PC-3 (cell line): Measurements from ENCODE around the gene LZTFL1. TPM values are rescaled to one million over a fixed set of nuclear protein-coding genes. Genes with fewer than 3 reads are reported as not detected.

Source experiments
- ATAC-seq: fragments of 200-7000 bp; cut with Tn5 transposase; 2 replicates; pipeline ENCODE4 v1.9.1; 2020; ENCODE audit warnings: mild to moderate bottlenecking, moderate library complexity
- BruUV-seq: library from RNA; stranded (reverse); fragments of 400-500 nt; replicated peaks from 2 replicates; lab custom pipeline; 2021; lab: Mats Ljungman, UMichigan
- CTCF ChIA-PET: fragments of 300-600 bp; sonication (Branson Sonifier 250); formaldehyde crosslinking; loops from one replicate; lab custom pipeline; 2022; ENCODE audit warnings: antibody characterized with exemption; lab: Charles Lee
- POLR2A ChIA-PET: fragments of 300-600 bp; sonication (Branson Sonifier 250); formaldehyde crosslinking; loops from one replicate; lab custom pipeline; 2022; ENCODE audit warnings: antibody characterized with exemption; ENCODE audit not compliant: unreplicated experiment; lab: Charles Lee
- DNase-seq: peaks from one replicate; pipeline ENCODE4 v3.0.0-alpha.2; 2015
- H2AFZ ChIP-seq: fragments of 300-600 bp; sonication (generic); 2 replicates; pipeline ENCODE4 v1.6.0; 2016; ENCODE audit warnings: antibody characterized with exemption, low read length
- H3F3A ChIP-seq: fragments of 300-600 bp; sonication (generic); one replicate; pipeline ENCODE4 v1.6.0; 2017; ENCODE audit warnings: antibody characterized with exemption, low read length, control low read depth, mild to moderate bottlenecking; ENCODE audit not compliant: unreplicated experiment
- H3K27ac ChIP-seq: fragments of 300-600 bp; sonication (generic); 2 replicates; pipeline ENCODE4 v1.5.1; 2016; ENCODE audit warnings: mild to moderate bottlenecking, low read length
- H3K27me3 ChIP-seq: fragments of 300-600 bp; sonication (generic); 2 replicates; pipeline ENCODE4 v1.6.1; 2016; ENCODE audit warnings: low read length, mixed read lengths
- H3K36me3 ChIP-seq: fragments of 300-600 bp; sonication (generic); 2 replicates; pipeline ENCODE4 v1.6.1; 2016; ENCODE audit warnings: low read depth, mixed run types, low read length, mixed read lengths
- H3K4me1 ChIP-seq: fragments of 300-600 bp; sonication (generic); 2 replicates; pipeline ENCODE4 v1.5.1; 2016; ENCODE audit warnings: low read length; ENCODE audit not compliant: insufficient read depth
- H3K4me2 ChIP-seq: fragments of 300-600 bp; sonication (generic); 2 replicates; pipeline ENCODE4 v1.6.0; 2016; ENCODE audit warnings: low read length
- H3K4me3 ChIP-seq: fragments of 300-600 bp; sonication (generic); 2 replicates; pipeline ENCODE4 v1.5.1; 2016; ENCODE audit warnings: mild to moderate bottlenecking, low read length, mixed read lengths
- H3K79me2 ChIP-seq: fragments of 300-600 bp; sonication (generic); 2 replicates; pipeline ENCODE4 v1.6.1; 2017; ENCODE audit warnings: low read length, mixed read lengths
- H3K9ac ChIP-seq: fragments of 300-600 bp; sonication (generic); 2 replicates; pipeline ENCODE4 v1.6.0; 2016; ENCODE audit warnings: mild to moderate bottlenecking, low read length
- H3K9me2 ChIP-seq: fragments of 300-600 bp; sonication (generic); replicated peaks from 2 replicates; pipeline ENCODE4 v1.6.1; 2016; ENCODE audit warnings: mixed run types, low read length, mixed read lengths
- H3K9me3 ChIP-seq: fragments of 300-600 bp; sonication (generic); 2 replicates; pipeline ENCODE4 v1.6.1; 2016; ENCODE audit warnings: low read length, mixed read lengths
- H4K20me1 ChIP-seq: fragments of 300-600 bp; sonication (generic); 2 replicates; pipeline ENCODE4 v1.6.1; 2016; ENCODE audit warnings: low read length, mixed read lengths
- EZH2 ChIP-seq: fragments of 300-600 bp; sonication (generic); IDR thresholded peaks from one replicate; pipeline ENCODE4 v1.6.1; 2017; ENCODE audit warnings: antibody characterized with exemption, mild to moderate bottlenecking, low read length; ENCODE audit not compliant: unreplicated experiment
- EZH2phosphoT487 ChIP-seq: fragments of 300-600 bp; sonication (generic); IDR thresholded peaks from 2 replicates; pipeline ENCODE4 v1.6.1; 2018; ENCODE audit warnings: mild to moderate bottlenecking, antibody characterized with exemption, low read length, borderline replicate concordance
- intact Hi-C: fragments of 100-400 bp; cut with micrococcal nuclease; formaldehyde crosslinking; loops from 2 replicates; pipeline ENCODE4 v1.9.0; 2023
- total RNA-seq: library from RNA; depleted of rRNA; stranded (reverse); fragments of >200 nt; gene quantifications from 2 replicates; pipeline ENCODE4 v1.2.3, GENCODE V29; 2014
- TF ChIP-seq, protein P1 (sequence below): fragments of 300-600 bp; sonication (generic); conservative IDR thresholded peaks from 2 replicates; pipeline ENCODE4 v1.5.1; 2017; ENCODE audit warnings: antibody characterized with exemption, low read depth, mild to moderate bottlenecking, low read length

Gene LZTFL1
- total RNA-seq, 1 experiment from 2014 or later: 14.2 TPM

DNA sequence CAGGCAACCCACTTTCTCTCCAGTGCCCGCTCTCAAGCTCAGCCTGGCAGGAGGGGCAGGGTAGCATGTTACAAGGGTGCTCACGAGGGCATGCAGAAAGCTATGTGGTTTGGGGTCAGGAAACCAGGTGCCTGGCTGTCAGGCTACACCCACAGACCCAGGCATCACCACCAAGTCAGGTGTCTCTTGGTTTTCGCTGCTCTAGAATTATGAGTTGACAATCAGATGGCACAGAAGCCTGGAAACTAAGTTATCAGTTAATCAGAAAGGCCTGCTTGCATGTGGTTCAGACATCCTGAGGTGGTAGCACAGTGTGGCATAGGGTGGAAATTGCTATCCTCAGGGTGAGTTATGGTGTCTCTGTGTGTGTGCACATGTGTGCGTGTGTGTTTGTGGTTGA is 28.2 kb upstream of the LZTFL1 start:
- Histone ChIP-seq H3K9ac (no peak overlapping the region), H3K4me1 (peaks cover 10% of the 10 kb centered on the region), H3K9me3 (no peaks in the 10 kb centered on the region), H3K79me2 (no peaks in the 10 kb centered on the region), H3K27me3 (no peaks in the 10 kb centered on the region), H3K27ac (no peak overlapping the region), H3K4me2 (no peak overlapping the region), H2AFZ (no peak overlapping the region), H3K9me2 (no peaks in the 10 kb centered on the region), H4K20me1 (no peaks in the 10 kb centered on the region), H3F3A (no peaks in the 10 kb centered on the region), H3K4me3 (no peak overlapping the region), H3K36me3 (no peaks in the 10 kb centered on the region)
- CTCF ChIA-PET: no interaction called here
- intact Hi-C loops: no loop called here
- POLR2A ChIA-PET: no interaction called here
- TF ChIP-seq, protein P1, sequence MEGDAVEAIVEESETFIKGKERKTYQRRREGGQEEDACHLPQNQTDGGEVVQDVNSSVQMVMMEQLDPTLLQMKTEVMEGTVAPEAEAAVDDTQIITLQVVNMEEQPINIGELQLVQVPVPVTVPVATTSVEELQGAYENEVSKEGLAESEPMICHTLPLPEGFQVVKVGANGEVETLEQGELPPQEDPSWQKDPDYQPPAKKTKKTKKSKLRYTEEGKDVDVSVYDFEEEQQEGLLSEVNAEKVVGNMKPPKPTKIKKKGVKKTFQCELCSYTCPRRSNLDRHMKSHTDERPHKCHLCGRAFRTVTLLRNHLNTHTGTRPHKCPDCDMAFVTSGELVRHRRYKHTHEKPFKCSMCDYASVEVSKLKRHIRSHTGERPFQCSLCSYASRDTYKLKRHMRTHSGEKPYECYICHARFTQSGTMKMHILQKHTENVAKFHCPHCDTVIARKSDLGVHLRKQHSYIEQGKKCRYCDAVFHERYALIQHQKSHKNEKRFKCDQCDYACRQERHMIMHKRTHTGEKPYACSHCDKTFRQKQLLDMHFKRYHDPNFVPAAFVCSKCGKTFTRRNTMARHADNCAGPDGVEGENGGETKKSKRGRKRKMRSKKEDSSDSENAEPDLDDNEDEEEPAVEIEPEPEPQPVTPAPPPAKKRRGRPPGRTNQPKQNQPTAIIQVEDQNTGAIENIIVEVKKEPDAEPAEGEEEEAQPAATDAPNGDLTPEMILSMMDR: no peak
- TF ChIP-seq EZH2phosphoT487 (no peak), EZH2 (no peak)
- DNase-seq: no peak
- no TSS peak for BruUV-seq
- ATAC-seq: no peak

DNA sequence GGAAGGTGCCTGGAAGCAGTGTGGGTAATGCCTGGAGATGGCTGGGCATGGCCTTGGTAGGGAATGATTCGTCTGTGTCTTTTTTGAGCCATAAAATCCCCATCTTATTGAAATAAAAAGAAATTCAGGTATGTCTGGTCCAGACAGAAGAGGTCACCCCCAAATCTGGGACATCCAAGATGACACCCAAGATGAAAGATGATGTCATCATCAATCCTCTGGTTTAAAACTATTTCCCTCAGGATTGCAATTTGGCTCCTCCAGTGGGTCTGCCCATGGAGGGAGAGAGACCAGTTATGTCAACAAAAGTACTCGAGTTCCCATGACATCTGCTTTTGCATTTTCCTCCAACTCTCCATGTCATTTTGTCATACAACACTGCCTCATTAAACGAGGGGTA is 27.7 kb upstream of the LZTFL1 start:
- no TSS peak for BruUV-seq
- POLR2A ChIA-PET: interaction anchor here (0.6 kb wide), 1 partner anchor 20 kb away, joined by 7 read pairs; no protein-coding TSS in a partner anchor
- Histone ChIP-seq H3K27ac (no peak overlapping the region), H3K27me3 (no peaks in the 10 kb centered on the region), H3K79me2 (no peaks in the 10 kb centered on the region), H3K4me2 (no peak overlapping the region), H2AFZ (no peak overlapping the region), H3K4me1 (peaks cover 10% of the 10 kb centered on the region), H4K20me1 (no peaks in the 10 kb centered on the region), H3F3A (no peaks in the 10 kb centered on the region), H3K9me2 (no peaks in the 10 kb centered on the region), H3K9me3 (no peaks in the 10 kb centered on the region), H3K9ac (no peak overlapping the region), H3K4me3 (no peak overlapping the region), H3K36me3 (no peaks in the 10 kb centered on the region)
- no peak for DNase-seq
- TF ChIP-seq, protein P1: no peak
- TF ChIP-seq EZH2phosphoT487 (no peak), EZH2 (no peak)
- CTCF ChIA-PET: no interaction called here
- intact Hi-C loops: no loop called here
- ATAC-seq: no peak

DNA sequence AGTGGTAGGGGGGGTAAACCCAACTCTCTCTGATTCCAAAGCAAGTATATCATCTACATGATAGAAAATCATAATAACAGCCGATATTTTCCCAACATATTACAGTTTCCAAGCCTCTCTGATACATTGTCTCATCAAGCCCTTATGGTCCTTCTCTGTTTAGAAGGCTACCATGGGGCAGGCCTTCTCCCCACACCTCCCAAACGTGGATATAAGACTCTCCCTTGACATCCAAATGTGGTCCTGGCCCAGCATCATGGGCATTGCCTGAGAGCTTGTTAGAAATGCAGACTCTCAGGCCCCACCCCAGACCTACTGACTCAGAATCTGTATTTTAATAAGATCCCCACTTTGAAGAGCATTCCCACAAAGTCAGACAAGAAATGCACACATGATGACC is 26.7 kb upstream of the LZTFL1 start:
- POLR2A ChIA-PET: interaction anchor here (0.6 to 0.8 kb wide), 4 partner anchors 13 to 318 kb away, joined by 4 to 14 read pairs (median 6); no protein-coding TSS in a partner anchor
- DNase-seq: no peak
- intact Hi-C loops: loop anchor here (1.0 kb wide), 1 partner anchor 25 kb away; no protein-coding TSS in a partner anchor

More for the DNA sequence above, 26.7 kb upstream of the LZTFL1 start:
- ATAC-seq: peak; percentile 32
- no peaks in the 10 kb centered on the region for H4K20me1 ChIP-seq
- no peaks in the 10 kb centered on the region for H3K9me2 ChIP-seq
- no peaks in the 10 kb centered on the region for H3K9me3 ChIP-seq
- H3K36me3 ChIP-seq: no peaks in the 10 kb centered on the region
- peak overlapping the region; percentile 61 for H3K27ac ChIP-seq
- no peak overlapping the region for H3K9ac ChIP-seq
- no peak overlapping the region for H2AFZ ChIP-seq
- no peaks in the 10 kb centered on the region for H3K27me3 ChIP-seq
- BruUV-seq: no TSS peak
- TF ChIP-seq EZH2phosphoT487: no peak
- TF ChIP-seq, protein P1: no peak
- no peak for TF ChIP-seq EZH2
- H3K4me2 ChIP-seq: peak overlapping the region; percentile 43
- no peaks in the 10 kb centered on the region for H3K79me2 ChIP-seq
- no peak overlapping the region for H3K4me3 ChIP-seq
- CTCF ChIA-PET: interaction anchor here (1.1 kb wide), 1 partner anchor 25 kb away, joined by 6 read pairs; no protein-coding TSS in a partner anchor
- H3K4me1 ChIP-seq: peaks cover 10% of the 10 kb centered on the region
- H3F3A ChIP-seq: no peaks in the 10 kb centered on the region
